Measurements from ENCODE around the gene LRRC8D.

GRCh38 chr1:89913353-89914095 lies 92.7 kb downstream of the LRRC8D start:
- TF ChIP-seq POLR2A (IDR thresholded peaks at IDR 0.05) (no peak), CTCF (IDR thresholded peaks at IDR 0.05) (no peak)
